ENCODE results near the gene ATXN10.

GRCh38 chr22:45772743-45773142 lies 101.1 kb downstream of the ATXN10 start:
- TF ChIP-seq, protein P1, sequence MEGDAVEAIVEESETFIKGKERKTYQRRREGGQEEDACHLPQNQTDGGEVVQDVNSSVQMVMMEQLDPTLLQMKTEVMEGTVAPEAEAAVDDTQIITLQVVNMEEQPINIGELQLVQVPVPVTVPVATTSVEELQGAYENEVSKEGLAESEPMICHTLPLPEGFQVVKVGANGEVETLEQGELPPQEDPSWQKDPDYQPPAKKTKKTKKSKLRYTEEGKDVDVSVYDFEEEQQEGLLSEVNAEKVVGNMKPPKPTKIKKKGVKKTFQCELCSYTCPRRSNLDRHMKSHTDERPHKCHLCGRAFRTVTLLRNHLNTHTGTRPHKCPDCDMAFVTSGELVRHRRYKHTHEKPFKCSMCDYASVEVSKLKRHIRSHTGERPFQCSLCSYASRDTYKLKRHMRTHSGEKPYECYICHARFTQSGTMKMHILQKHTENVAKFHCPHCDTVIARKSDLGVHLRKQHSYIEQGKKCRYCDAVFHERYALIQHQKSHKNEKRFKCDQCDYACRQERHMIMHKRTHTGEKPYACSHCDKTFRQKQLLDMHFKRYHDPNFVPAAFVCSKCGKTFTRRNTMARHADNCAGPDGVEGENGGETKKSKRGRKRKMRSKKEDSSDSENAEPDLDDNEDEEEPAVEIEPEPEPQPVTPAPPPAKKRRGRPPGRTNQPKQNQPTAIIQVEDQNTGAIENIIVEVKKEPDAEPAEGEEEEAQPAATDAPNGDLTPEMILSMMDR (IDR thresholded peaks at IDR 0.05) = no peak
- TF ChIP-seq POLR2A (IDR thresholded peaks at IDR 0.05) = no peak
